Natural killer cell (primary cell): ENCODE data around the gene IKBIP. TPM values are rescaled to one million over a fixed set of nuclear protein-coding genes. Genes with fewer than 3 reads are reported as not detected.

Experiments
- ATAC-seq, 3 donors: fragments of 150-1000 bp in 2 of 3; fragments of 200-7000 bp in 1 of 3; cut with Tn5 transposase; 1 replicate in 1 of 3; 2 replicates in 2 of 3; pipeline ENCODE4 v1.10.0; 2021; ENCODE audit warnings: mild to moderate bottlenecking in 2 of 3, moderate library complexity in 2 of 3
- DNase-seq, 2 donors: peaks; one replicate each; pipeline versions ENCODE4 v3.0.0 to v3.0.0-alpha.2; 2013 to 2021; ENCODE audit warnings: mixed read lengths in 1 of 2
- H3K27ac ChIP-seq: one replicate; pipeline ENCODE4 v1.5.1; 2013; ENCODE audit warnings: mild to moderate bottlenecking, low read length
- H3K27me3 ChIP-seq: one replicate; pipeline ENCODE4 v1.6.1; 2013; ENCODE audit warnings: low read length; ENCODE audit not compliant: control insufficient read depth, insufficient read depth
- H3K36me3 ChIP-seq: one replicate; pipeline ENCODE4 v1.6.1; 2013; ENCODE audit warnings: low read length; ENCODE audit not compliant: control insufficient read depth, insufficient read depth
- H3K4me1 ChIP-seq: one replicate; pipeline ENCODE4 v1.6.1; 2013; ENCODE audit warnings: low read length; ENCODE audit not compliant: control insufficient read depth, insufficient read depth
- H3K4me3 ChIP-seq: one replicate; pipeline ENCODE4 v1.5.1; 2013; ENCODE audit warnings: low read length
- H3K9me3 ChIP-seq: one replicate; pipeline ENCODE4 v1.6.1; 2013; ENCODE audit warnings: low read length; ENCODE audit not compliant: control insufficient read depth, insufficient read depth
- H3K27ac Mint-ChIP-seq, 2 donors: one replicate each; pipeline ENCODE4 v1.8.0; 2022; ENCODE audit warnings: mild to moderate bottlenecking in 2 of 2, mixed read lengths in 2 of 2, moderate library complexity in 1 of 2
- H3K27me3 Mint-ChIP-seq, 2 donors: one replicate each; pipeline ENCODE4 v1.8.0; 2022; ENCODE audit warnings: low read depth in 2 of 2, mixed read lengths in 2 of 2
- H3K36me3 Mint-ChIP-seq: one replicate; pipeline ENCODE4 v1.8.0; 2022; ENCODE audit warnings: mixed read lengths
- H3K4me1 Mint-ChIP-seq, 2 donors: one replicate each; pipeline ENCODE4 v1.8.0; 2022; ENCODE audit warnings: mixed read lengths in 2 of 2
- H3K4me3 Mint-ChIP-seq: one replicate; pipeline ENCODE4 v1.8.0; 2022; ENCODE audit warnings: mild to moderate bottlenecking, moderate library complexity, mixed read lengths
- H3K9me3 Mint-ChIP-seq, 2 donors: one replicate each; pipeline ENCODE4 v1.8.0; 2022; ENCODE audit warnings: mixed read lengths in 2 of 2
- WGBS: methylation state at CpG from one replicate; pipeline ENCODE4 v1.1.7; 2013; ENCODE audit warnings: missing lambda C conversion rate; ENCODE audit not compliant: insufficient coverage; 5-methylcytosine and 5-hydroxymethylcytosine counted together
- intact Hi-C: fragments of 100-400 bp; cut with micrococcal nuclease; formaldehyde crosslinking; loops from one replicate; pipeline ENCODE4 v1.14.2; 2022
- total RNA-seq, 4 donors: library from RNA; stranded (reverse); fragments of 120-200 nt in 1 of 4; gene quantifications; one replicate each; pipeline versions ENCODE4 v1.2.3 to v1.2.4, GENCODE V29; 2013 to 2022
- TF ChIP-seq, protein P1 (sequence below): fragments of 200-600 bp; IDR thresholded peaks from one replicate; pipeline ENCODE4 v1.8.0; 2022; ENCODE audit warnings: antibody characterized with exemption

IKBIP gene
- total RNA-seq, 3 donors from 2014 or later (not counting 1 experiment from before 2014, with no cell fraction given), result 3.9 to 6.3 (median 4.6) TPM

DNA sequence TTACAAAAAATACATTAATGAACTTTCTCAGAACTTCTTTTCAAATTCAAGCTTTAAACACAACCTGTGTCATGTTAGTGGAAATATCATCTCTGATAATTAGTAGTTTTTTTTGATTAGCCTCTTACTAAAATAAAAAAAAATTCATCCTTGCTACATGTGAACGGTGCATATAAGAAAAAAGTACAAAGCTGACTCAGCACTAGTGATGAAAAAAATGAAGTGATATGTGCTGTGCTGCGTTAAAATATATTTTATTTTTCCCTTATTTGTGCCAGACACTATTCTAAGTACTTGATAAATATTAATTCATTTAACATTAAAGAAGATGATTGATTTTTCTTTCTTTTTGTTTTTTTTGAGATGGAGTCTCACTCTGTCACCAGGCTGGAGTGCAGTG is 7.5 kb downstream of the IKBIP start:
- Mint-ChIP-seq H3K27ac (no peak overlapping the region), H3K27me3 (no peaks in the 10 kb centered on the region), H3K9me3 (no peaks in the 10 kb centered on the region), H3K36me3 (no peaks in the 10 kb centered on the region), H3K4me3 (no peak overlapping the region), H3K4me1 (peaks cover 10 to 12% of the 10 kb centered on the region in 2 donors)
- no CpG with 5 or more reads among the region's 2 CpGs for whole genome bisulfite sequencing
- TF ChIP-seq, protein P1, sequence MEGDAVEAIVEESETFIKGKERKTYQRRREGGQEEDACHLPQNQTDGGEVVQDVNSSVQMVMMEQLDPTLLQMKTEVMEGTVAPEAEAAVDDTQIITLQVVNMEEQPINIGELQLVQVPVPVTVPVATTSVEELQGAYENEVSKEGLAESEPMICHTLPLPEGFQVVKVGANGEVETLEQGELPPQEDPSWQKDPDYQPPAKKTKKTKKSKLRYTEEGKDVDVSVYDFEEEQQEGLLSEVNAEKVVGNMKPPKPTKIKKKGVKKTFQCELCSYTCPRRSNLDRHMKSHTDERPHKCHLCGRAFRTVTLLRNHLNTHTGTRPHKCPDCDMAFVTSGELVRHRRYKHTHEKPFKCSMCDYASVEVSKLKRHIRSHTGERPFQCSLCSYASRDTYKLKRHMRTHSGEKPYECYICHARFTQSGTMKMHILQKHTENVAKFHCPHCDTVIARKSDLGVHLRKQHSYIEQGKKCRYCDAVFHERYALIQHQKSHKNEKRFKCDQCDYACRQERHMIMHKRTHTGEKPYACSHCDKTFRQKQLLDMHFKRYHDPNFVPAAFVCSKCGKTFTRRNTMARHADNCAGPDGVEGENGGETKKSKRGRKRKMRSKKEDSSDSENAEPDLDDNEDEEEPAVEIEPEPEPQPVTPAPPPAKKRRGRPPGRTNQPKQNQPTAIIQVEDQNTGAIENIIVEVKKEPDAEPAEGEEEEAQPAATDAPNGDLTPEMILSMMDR, result no peak
- Histone ChIP-seq H3K4me3 (no peak overlapping the region), H3K27me3 (no peaks in the 10 kb centered on the region), H3K9me3 (no peaks in the 10 kb centered on the region), H3K27ac (no peak overlapping the region), H3K4me1 (no peaks in the 10 kb centered on the region), H3K36me3 (peaks cover 2% of the 10 kb centered on the region)
- intact Hi-C loops, result no loop called here
- DNase-seq, result no peak
- no peak for ATAC-seq

DNA sequence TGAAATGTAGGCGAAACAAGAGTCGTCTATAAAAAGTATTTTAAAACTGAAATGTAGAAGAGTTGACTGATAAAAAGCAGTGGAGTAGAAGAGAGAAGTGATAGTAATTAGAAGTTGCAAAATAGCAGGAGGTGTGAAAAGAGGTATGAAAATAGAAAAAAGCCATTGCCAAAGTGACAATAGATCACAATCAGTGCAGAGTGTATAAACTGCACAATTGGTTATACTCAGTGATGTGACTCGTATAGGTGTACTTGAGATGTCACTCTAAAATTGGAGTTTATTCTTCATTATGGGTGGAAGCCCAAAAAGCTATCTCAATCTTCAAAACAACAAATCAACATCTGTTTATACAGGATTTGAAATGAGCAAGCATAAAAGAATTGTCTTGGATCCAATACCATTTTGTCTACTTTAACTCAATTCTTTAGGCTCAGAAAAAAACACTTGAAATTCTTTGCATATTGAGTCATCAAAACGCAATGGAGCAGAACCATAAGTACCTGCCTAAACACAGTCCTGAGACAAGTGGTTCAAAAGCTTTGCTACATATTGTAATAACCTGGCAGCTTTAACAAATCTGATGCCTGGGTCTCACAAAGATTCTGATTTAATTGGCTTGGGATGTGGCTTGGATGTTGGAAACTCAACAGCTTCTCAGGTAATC is 8.8 kb downstream of the IKBIP start:
- peaks cover 10 to 12% of the 10 kb centered on the region in 2 donors for H3K4me1 Mint-ChIP-seq
- Histone ChIP-seq H3K9me3 (no peaks in the 10 kb centered on the region), H3K4me1 (no peaks in the 10 kb centered on the region), H3K36me3 (peaks cover 2% of the 10 kb centered on the region), H3K27me3 (no peaks in the 10 kb centered on the region), H3K27ac (no peak overlapping the region), H3K4me3 (no peak overlapping the region)
- no peak overlapping the region for H3K27ac Mint-ChIP-seq
- ATAC-seq (no peak), DNase-seq (no peak)
- intact Hi-C loops, result no loop called here
- TF ChIP-seq, protein P1, result no peak
- no peaks in the 10 kb centered on the region for H3K27me3 Mint-ChIP-seq
- H3K36me3 Mint-ChIP-seq, result no peaks in the 10 kb centered on the region
- H3K9me3 Mint-ChIP-seq, result no peaks in the 10 kb centered on the region
- 85% methylated on average over 3 of the region's 4 CpGs for WGBS
- H3K4me3 Mint-ChIP-seq, result no peak overlapping the region

- H3K27ac ChIP-seq, result no peak overlapping the region
- peaks cover 4% of the 10 kb centered on the region for H3K4me1 ChIP-seq
- TF ChIP-seq, protein P1, result no peak
- H3K27me3 Mint-ChIP-seq, result no peaks in the 10 kb centered on the region
- 13% methylated on average over 2 of the region's 4 CpGs for WGBS
- H3K4me3 Mint-ChIP-seq, result peak overlapping the region; percentile 10
- H3K9me3 Mint-ChIP-seq, result no peaks in the 10 kb centered on the region
- intact Hi-C loops, result no loop called here
- DNase-seq (no peak), ATAC-seq (peak in 1 of 3 donors; percentile 25)
- no peaks in the 10 kb centered on the region for H3K9me3 ChIP-seq
- H3K4me3 ChIP-seq, result no peak overlapping the region
- no peaks in the 10 kb centered on the region for H3K36me3 Mint-ChIP-seq
- no peaks in the 10 kb centered on the region for H3K36me3 ChIP-seq
- no peaks in the 10 kb centered on the region for H3K27me3 ChIP-seq
- peak overlapping the region; percentile 59 to 60 for H3K27ac Mint-ChIP-seq
- H3K4me1 Mint-ChIP-seq, result peaks cover 9 to 13% of the 10 kb centered on the region in 2 donors
Measured at GRCh38 chr12:98618952-98619351, 25.6 kb downstream of the IKBIP start.
